HEK293T (cell line): ENCODE measurements around the gene NFATC2IP.
A peak's percentile ranks its signal among the peaks of the same experiment; 100 is the strongest.

ENCODE experiments used
- ARNT ChIP-seq: fragments of 450-650 bp; IDR thresholded peaks from 2 replicates; pipeline ENCODE4 v1.6.1; 2017; ENCODE audit warnings: mild to moderate bottlenecking
- CTBP1 ChIP-seq: fragments of 450-650 bp; IDR thresholded peaks from 2 replicates; pipeline ENCODE4 v1.6.1; 2016; ENCODE audit warnings: borderline replicate concordance
- ELF4 ChIP-seq: fragments of 450-650 bp; IDR thresholded peaks from 2 replicates; pipeline ENCODE4 v1.6.1; 2017; ENCODE audit warnings: antibody characterized with exemption
- FOXA1 ChIP-seq: fragments of 450-650 bp; IDR thresholded peaks from 2 replicates; pipeline ENCODE4 v1.6.1; 2016; ENCODE audit warnings: mild to moderate bottlenecking
- FOXK2 ChIP-seq: fragments of 450-650 bp; IDR thresholded peaks from 2 replicates; pipeline ENCODE4 v1.6.1; 2016; ENCODE audit warnings: mild to moderate bottlenecking
- FOXM1 ChIP-seq: fragments of 450-650 bp; IDR thresholded peaks from 2 replicates; pipeline ENCODE4 v1.6.1; 2017; ENCODE audit warnings: mild to moderate bottlenecking, borderline replicate concordance
- HDGF ChIP-seq: fragments of 450-650 bp; IDR thresholded peaks from 2 replicates; pipeline ENCODE4 v1.6.1; 2017; ENCODE audit warnings: antibody characterized with exemption, borderline replicate concordance
- L3MBTL2 ChIP-seq: fragments of 450-650 bp; conservative IDR thresholded peaks from 2 replicates; pipeline ENCODE4 v1.6.1; 2016; ENCODE audit warnings: mild to moderate bottlenecking
- LEF1 ChIP-seq: fragments of 450-650 bp; IDR thresholded peaks from 2 replicates; pipeline ENCODE4 v1.6.1; 2017; ENCODE audit warnings: mild to moderate bottlenecking, borderline replicate concordance
- PKNOX1 ChIP-seq: fragments of 450-650 bp; IDR thresholded peaks from 2 replicates; pipeline ENCODE4 v1.6.1; 2016
- SP1 ChIP-seq: fragments of 450-650 bp; IDR thresholded peaks from 2 replicates; pipeline ENCODE4 v1.6.1; 2017
- SUZ12 ChIP-seq: fragments of 450-650 bp; IDR thresholded peaks from 2 replicates; pipeline ENCODE4 v1.6.1; 2016; ENCODE audit warnings: mild to moderate bottlenecking

- TF ChIP-seq SP1 (no peak), FOXA1 (no peak), ARNT (no peak), PKNOX1 (no peak), SUZ12 (no peak), HDGF (no peak), FOXK2 (no peak), ELF4 (no peak), FOXM1 (no peak), LEF1 (no peak), CTBP1 (0 out of 2 replicates have a peak, but pooled peaks have one; percentile 39), L3MBTL2 (no peak)
These were observed 23.3 kb downstream of the NFATC2IP start for GRCh38 chr16:28974007-28974436.
